Ovary (tissue), 9 donors: ENCODE measurements around the gene PPP1R14C. TPM values are rescaled to one million over a fixed set of nuclear protein-coding genes. Genes with fewer than 3 reads are reported as not detected.

Source experiments
- DNase-seq, 5 donors: peaks; one replicate each; pipeline ENCODE4 v3.0.0-alpha.2; 2019 to 2020
- H3K27ac ChIP-seq, 2 donors: fragments of 200-600 bp; one replicate each; pipeline versions ENCODE4 v1.5.1 to v1.8.0; 2019 to 2022
- H3K27me3 ChIP-seq: fragments of 200-600 bp; one replicate; pipeline ENCODE4 v1.8.0; 2022
- H3K36me3 ChIP-seq: fragments of 200-600 bp; sonication (generic); one replicate; pipeline ENCODE4 v1.5.1; 2019
- H3K4me1 ChIP-seq: one replicate; pipeline ENCODE4 v1.8.1; 2013; ENCODE audit warnings: mild to moderate bottlenecking, moderate library complexity; ENCODE audit not compliant: insufficient read depth
- H3K4me3 ChIP-seq: fragments of 200-600 bp; sonication (generic); one replicate; pipeline ENCODE4 v1.5.1; 2017
- H3K9me3 ChIP-seq, 2 donors: fragments of 200-600 bp in 1 of 2; sonication (generic) in 1 of 2; one replicate each; pipeline versions ENCODE4 v1.5.1 to v1.8.1; 2013 to 2019; ENCODE audit warnings: mild to moderate bottlenecking in 1 of 2, moderate library complexity in 1 of 2
- CTCF ChIP-seq, 3 donors: fragments of 450-650 bp in 2 of 3; fragments of 200-600 bp in 1 of 3; IDR thresholded peaks; one replicate each; pipeline versions ENCODE4 v1.5.1 to v1.8.0; 2016 to 2022; ENCODE audit warnings: antibody characterized with exemption in 3 of 3, mild to moderate bottlenecking in 1 of 3
- EP300 ChIP-seq: sonication (generic); formaldehyde crosslinking; IDR thresholded peaks from one replicate; pipeline ENCODE4 v1.6.1; 2017; ENCODE audit warnings: antibody characterized with exemption
- POLR2A ChIP-seq: fragments of 450-650 bp; IDR thresholded peaks from one replicate; pipeline ENCODE4 v1.6.1; 2017; ENCODE audit warnings: antibody characterized with exemption, mild to moderate bottlenecking, moderate library complexity
- WGBS, 3 donors: extraction: QIAGEN DNeasy Blood & Tissue Kit in 1 of 3; methylation state at CpG; one replicate each; pipeline versions ENCODE4 v1.1.5 to v1.1.7; 2013 to 2017; 5-methylcytosine and 5-hydroxymethylcytosine counted together
- intact Hi-C, 4 donors: fragments of 100-400 bp; cut with DNase I; formaldehyde crosslinking; loops; one replicate each; pipeline versions ENCODE4 v1.11.0 to v1.15.1; 2022 to 2023
- polyA plus RNA-seq, 2 donors: library from polyadenylated mRNA; stranded (reverse); fragments of 200-250 nt in 1 of 2; fragments of 350-450 nt in 1 of 2; fragmentation: Illumina TruSeq in 1 of 2; extraction: RNeasy Lipid Tissue Mini Kit (QIAGEN cat#74804) in 1 of 2; gene quantifications; one replicate each; pipeline ENCODE4 v1.2.3, GENCODE V29; 2013 to 2014
- total RNA-seq, 7 donors: library from RNA; depleted of rRNA in 2 of 7; stranded (reverse); fragments of >200 nt in 2 of 7; fragmentation: NEBNext Ultra II Directional in 3 of 7; extraction: Animal tissue kit (Norgen Biotek cat#: 25700) in 3 of 7; gene quantifications; one replicate each; pipeline versions ENCODE4 v1.1.0 to v1.2.4, GENCODE V29; 2016 to 2023
- donor health status: DM: no; HTN: no; CAD: no; lungs with moderate emphysema.
- donor health status: DM: no; HTN: no; CAD: no.
- donor health status: Bipolar disorder and iron deficiency.
- donor health status: DM: yes; HTN: yes; CAD: no.
- donor health status: DM: no; HTN: no; CAD: no.
- donor health status: DM: yes; HTN: yes; CAD: no.

The PPP1R14C gene
- total and polyA plus RNA-seq, 9 donors = 0.12 to 8.6 (median 0.40) TPM; not detected in 2

GRCh38 chr6:150204705-150205472 is 62.0 kb downstream of the PPP1R14C start:
- intact Hi-C loops = no loop called here
- H3K27ac ChIP-seq = no peak overlapping the region
- no peaks in the 10 kb centered on the region for H3K27me3 ChIP-seq
- no peaks in the 10 kb centered on the region for H3K4me1 ChIP-seq
- no peak overlapping the region for H3K4me3 ChIP-seq
- no peak for DNase-seq
- no peaks in the 10 kb centered on the region for H3K36me3 ChIP-seq
- WGBS, 3 donors = 75 to 81% (median 80%) methylated on average over 9 of the region's 9 CpGs
- no peaks in the 10 kb centered on the region for H3K9me3 ChIP-seq
- TF ChIP-seq CTCF (IDR thresholded peaks at IDR 0.05) (no peak), POLR2A (no peak), EP300 (no peak)

GRCh38 chr6:150207931-150208570 is 65.2 kb downstream of the PPP1R14C start:
- intact Hi-C loops = no loop called here
- no peaks in the 10 kb centered on the region for H3K4me1 ChIP-seq
- H3K9me3 ChIP-seq = no peaks in the 10 kb centered on the region
- no peak overlapping the region for H3K27ac ChIP-seq
- no peaks in the 10 kb centered on the region for H3K36me3 ChIP-seq
- no peak overlapping the region for H3K4me3 ChIP-seq
- 81 to 88% (median 86%) methylated on average over 7 of the region's 7 CpGs for WGBS, 3 donors
- no peaks in the 10 kb centered on the region for H3K27me3 ChIP-seq
- no peak for TF ChIP-seq EP300
- no peak for TF ChIP-seq CTCF (IDR thresholded peaks at IDR 0.05)
- TF ChIP-seq POLR2A = no peak
- DNase-seq = no peak

- no peaks in the 10 kb centered on the region for H3K9me3 ChIP-seq
- no peak for TF ChIP-seq POLR2A
- no peak for TF ChIP-seq CTCF (IDR thresholded peaks at IDR 0.05)
- TF ChIP-seq EP300 = no peak
- H3K27me3 ChIP-seq = no peaks in the 10 kb centered on the region
- WGBS, 3 donors = 72 to 83% (median 80%) methylated on average over 12 of the region's 12 CpGs
- no peak for DNase-seq
- no peaks in the 10 kb centered on the region for H3K36me3 ChIP-seq
- H3K4me1 ChIP-seq = no peaks in the 10 kb centered on the region
- H3K4me3 ChIP-seq = no peak overlapping the region
- H3K27ac ChIP-seq = no peak overlapping the region
- intact Hi-C loops = no loop called here
Observed at GRCh38 chr6:150208611-150209352, 65.9 kb downstream of the PPP1R14C start.

- no peaks in the 10 kb centered on the region for H3K9me3 ChIP-seq
Observed at GRCh38 chr6:150209415-150209814, 66.6 kb downstream of the PPP1R14C start.

More at GRCh38 chr6:150209415-150209814, 66.6 kb downstream of the PPP1R14C start:
- no peak overlapping the region for H3K27ac ChIP-seq
- no peaks in the 10 kb centered on the region for H3K4me1 ChIP-seq
- no peaks in the 10 kb centered on the region for H3K27me3 ChIP-seq
- WGBS, 3 donors = 93 to 98% (median 97%) methylated on average over 2 of the region's 2 CpGs
- no peak overlapping the region for H3K4me3 ChIP-seq
- no peaks in the 10 kb centered on the region for H3K36me3 ChIP-seq
- intact Hi-C loops = no loop called here
- no peak for DNase-seq
- no peak for TF ChIP-seq CTCF (IDR thresholded peaks at IDR 0.05)
- TF ChIP-seq EP300 = no peak
- TF ChIP-seq POLR2A = no peak
